IMR-90 (cell line): ENCODE data around the gene IL23A. TPM values are rescaled to one million over a fixed set of nuclear protein-coding genes. Genes with fewer than 3 reads are reported as not detected.
A peak's percentile ranks its signal among the peaks of the same experiment; 100 is the strongest.

Experiments used
- ATAC-seq: fragments of 200-7000 bp; cut with Tn5 transposase; 2 replicates; pipeline ENCODE4 v1.9.1; 2020; ENCODE audit warnings: low read depth, mild to moderate bottlenecking, moderate library complexity
- BruUV-seq: library from RNA; stranded (reverse); fragments of 400-500 nt; replicated peaks from 2 replicates; lab custom pipeline; 2021; lab: Mats Ljungman, UMichigan
- CTCF ChIA-PET: fragments of 300-600 bp; formaldehyde crosslinking; extraction: SDS; loops from one replicate; lab custom pipeline; 2021; ENCODE audit warnings: antibody characterized with exemption; lab: Yijun Ruan, JAX
- POLR2A ChIA-PET: fragments of 300-600 bp; sonication (Branson Sonifier 250); formaldehyde crosslinking; loops from one replicate; lab custom pipeline; 2022; ENCODE audit warnings: antibody characterized with exemption; ENCODE audit not compliant: unreplicated experiment; lab: Charles Lee
- DNase-seq: peaks from one replicate; pipeline ENCODE4 v3.0.0; 2013
- H2AFZ ChIP-seq: replicated peaks from 2 replicates; pipeline ENCODE3; 2013; ENCODE audit warnings: low read length, mild to moderate bottlenecking; ENCODE audit not compliant: poor library complexity
- H2AK5ac ChIP-seq: 2 replicates; pipeline ENCODE4 v1.6.1; 2013; ENCODE audit warnings: low read depth, low read length, inconsistent platforms
- H2AK9ac ChIP-seq: replicated peaks from 2 replicates; pipeline ENCODE3; 2013; ENCODE audit warnings: mild to moderate bottlenecking, low read depth, low read length, moderate library complexity; ENCODE audit not compliant: poor library complexity
- H2BK120ac ChIP-seq: 2 replicates; pipeline ENCODE4 v1.6.1; 2013; ENCODE audit warnings: low read depth, low read length, inconsistent platforms
- H2BK15ac ChIP-seq: 3 replicates; pipeline ENCODE4 v1.6.1; 2013; ENCODE audit warnings: low read depth, low read length, inconsistent platforms
- H2BK20ac ChIP-seq: 2 replicates; pipeline ENCODE4 v1.6.1; 2013; ENCODE audit warnings: low read depth, mild to moderate bottlenecking, inconsistent platforms, low read length, moderate library complexity
- H2BK5ac ChIP-seq: 2 replicates; pipeline ENCODE4 v1.6.1; 2013; ENCODE audit warnings: mild to moderate bottlenecking, low read depth, low read length, inconsistent platforms; ENCODE audit not compliant: poor library complexity, severe bottlenecking
- H3K14ac ChIP-seq: replicated peaks from 2 replicates; pipeline ENCODE4 v1.6.1; 2013; ENCODE audit warnings: low read depth, low read length, inconsistent platforms
- H3K18ac ChIP-seq: 2 replicates; pipeline ENCODE4 v1.6.1; 2013; ENCODE audit warnings: low read depth, low read length, control low read depth
- H3K23ac ChIP-seq: 2 replicates; pipeline ENCODE4 v1.6.1; 2013; ENCODE audit warnings: low read depth, low read length, inconsistent platforms
- H3K27ac ChIP-seq: 2 replicates; pipeline ENCODE4 v1.5.1; 2013; ENCODE audit warnings: mild to moderate bottlenecking, control low read depth, low read length; ENCODE audit not compliant: insufficient read depth
- H3K27me3 ChIP-seq: 2 replicates; pipeline ENCODE4 v1.6.1; 2013; ENCODE audit warnings: low read length; ENCODE audit not compliant: control insufficient read depth, insufficient read depth
- H3K36me3 ChIP-seq: 2 replicates; pipeline ENCODE4 v1.6.1; 2013; ENCODE audit warnings: low read length, mixed read lengths; ENCODE audit not compliant: control insufficient read depth, insufficient read depth
- H3K4ac ChIP-seq: 2 replicates; pipeline ENCODE4 v1.6.1; 2013; ENCODE audit warnings: low read depth, low read length, inconsistent platforms
- H3K4me1 ChIP-seq: 2 replicates; pipeline ENCODE4 v1.6.1; 2013; ENCODE audit warnings: low read length, mixed read lengths; ENCODE audit not compliant: control insufficient read depth, insufficient read depth
- H3K4me2 ChIP-seq: 2 replicates; pipeline ENCODE4 v1.6.1; 2013; ENCODE audit warnings: low read depth, mild to moderate bottlenecking, control low read depth, low read length, moderate library complexity
- H3K4me3 ChIP-seq: 2 replicates; pipeline ENCODE4 v1.5.1; 2013; ENCODE audit warnings: low read depth, mild to moderate bottlenecking, control low read depth, low read length, moderate library complexity; ENCODE audit not compliant: insufficient read depth
- H3K56ac ChIP-seq: 2 replicates; pipeline ENCODE4 v1.6.1; 2013; ENCODE audit warnings: low read length, inconsistent platforms; ENCODE audit not compliant: insufficient read depth; ENCODE audit errors: extremely low read depth
- H3K79me1 ChIP-seq, 2 experiments: 2 replicates each; pipeline ENCODE4 v1.6.1; 2013; ENCODE audit warnings: low read length in 2 of 2, inconsistent platforms in 1 of 2, low read depth in 1 of 2
- H3K9ac ChIP-seq: 2 replicates; pipeline ENCODE4 v1.6.1; 2013; ENCODE audit warnings: low read depth, low read length, control low read depth
- H3K9me1 ChIP-seq: 2 replicates; pipeline ENCODE4 v1.6.1; 2013; ENCODE audit warnings: low read length, inconsistent platforms; ENCODE audit not compliant: insufficient read depth
- H3K9me3 ChIP-seq: 2 replicates; pipeline ENCODE4 v1.6.1; 2013; ENCODE audit warnings: low read length; ENCODE audit not compliant: control insufficient read depth, insufficient read depth
- H4K20me1 ChIP-seq: 2 replicates; pipeline ENCODE4 v1.6.1; 2013; ENCODE audit warnings: low read length, inconsistent platforms; ENCODE audit not compliant: insufficient read depth
- H4K5ac ChIP-seq: 2 replicates; pipeline ENCODE4 v1.6.1; 2013; ENCODE audit warnings: mild to moderate bottlenecking, low read depth, low read length, control low read depth
- H4K8ac ChIP-seq, 2 experiments: 2 replicates each; pipeline ENCODE4 v1.6.1; 2013; ENCODE audit warnings: low read depth in 2 of 2, low read length in 2 of 2, control low read depth in 1 of 2, inconsistent platforms in 1 of 2
- H4K91ac ChIP-seq: 2 replicates; pipeline ENCODE4 v1.6.1; 2013; ENCODE audit warnings: low read depth, low read length, inconsistent platforms; ENCODE audit not compliant: insufficient read depth
- CEBPB ChIP-seq: IDR thresholded peaks from 2 replicates; pipeline ENCODE4 v1.6.1; 2012; ENCODE audit warnings: low read depth, low read length, improper control_type of control experiment
- POLR2A ChIP-seq: IDR thresholded peaks from 2 replicates; pipeline ENCODE4 v1.6.1; 2012; ENCODE audit warnings: mild to moderate bottlenecking, low read depth, low read length
- RCOR1 ChIP-seq: IDR thresholded peaks from 2 replicates; pipeline ENCODE4 v1.6.1; 2012; ENCODE audit warnings: mild to moderate bottlenecking, low read length, improper control_type of control experiment; ENCODE audit not compliant: insufficient replicate concordance
- RFX5 ChIP-seq: IDR thresholded peaks from 2 replicates; pipeline ENCODE4 v1.8.0; 2012; ENCODE audit warnings: low read depth, mild to moderate bottlenecking, low read length, moderate library complexity
- WGBS, 2 experiments: methylation state at CpG; one replicate each; pipeline versions ENCODE4 v1.1.5 to v1.1.7; 2013; ENCODE audit warnings: missing lambda C conversion rate in 2 of 2; ENCODE audit not compliant: insufficient read length in 1 of 2; ENCODE audit errors: extremely low coverage in 2 of 2; 5-methylcytosine and 5-hydroxymethylcytosine counted together
- dilution Hi-C: fragments of 300-500 bp; cut with HindIII; formaldehyde crosslinking; loops from one replicate; pipeline ENCODE4 v1.14.3; 2018; ENCODE audit warnings: low sequenced_read_pairs; ENCODE audit not compliant: unreplicated experiment
- in situ Hi-C: fragments of 300-500 bp; cut with MboI; formaldehyde crosslinking; loops from 3 replicates; pipeline ENCODE4 v1.14.3; 2019; ENCODE audit warnings: low sequenced_read_pairs, inconsistent platforms, mixed read lengths
- intact Hi-C: fragments of 100-400 bp; cut with micrococcal nuclease; formaldehyde crosslinking; loops from 2 replicates; pipeline ENCODE4 v1.10.0; 2022
- polyA plus RNA-seq, 3 experiments: library from polyadenylated mRNA; depleted of rRNA; stranded (reverse); fragments of >200 nt; gene quantifications; 2 replicates each; pipeline ENCODE4 v1.2.3, GENCODE V29; 2012; ENCODE audit warnings: low replicate concordance in 1 of 3
- total RNA-seq: library from RNA; depleted of rRNA; stranded (reverse); fragments of >200 nt; gene quantifications from 2 replicates; pipeline ENCODE4 v1.2.3, GENCODE V29; 2012

Gene IL23A
- total and polyA plus RNA-seq, 2 of the 4 experiments (the other 2 are of a cell fraction), result 0.55 TPM; not detected in 1

- ATAC-seq (no peak), DNase-seq (no peak)
- no peak overlapping the region for H2AFZ ChIP-seq
- H3K79me1 ChIP-seq, result no peaks in the 10 kb centered on the region
- no peak overlapping the region for H3K27ac ChIP-seq
- intact Hi-C loops, result loop anchor here (5.0 kb wide), 1 partner anchor 86 kb away; no protein-coding TSS in a partner anchor
- no peak overlapping the region for H3K9ac ChIP-seq
- H3K18ac ChIP-seq, result no peak overlapping the region
- no peak overlapping the region for H2BK5ac ChIP-seq
- H3K4ac ChIP-seq, result no peak overlapping the region
- H3K4me1 ChIP-seq, result no peaks in the 10 kb centered on the region
- ChIA-PET CTCF (no interaction called here), POLR2A (no interaction called here)
- no peak overlapping the region for H2BK120ac ChIP-seq
- dilution Hi-C loops, result no loop called here
- no peaks in the 10 kb centered on the region for H3K9me1 ChIP-seq
- no peaks in the 10 kb centered on the region for H3K36me3 ChIP-seq
- H4K20me1 ChIP-seq, result no peaks in the 10 kb centered on the region
- no peaks in the 10 kb centered on the region for H3K9me3 ChIP-seq
- H3K4me2 ChIP-seq, result no peak overlapping the region
- no peak overlapping the region for H2BK20ac ChIP-seq
- no peak overlapping the region for H4K5ac ChIP-seq
- in situ Hi-C loops, result no loop called here
- H4K8ac ChIP-seq, result no peak overlapping the region
- H2AK5ac ChIP-seq, result no peak overlapping the region
- H2AK9ac ChIP-seq, result peak overlapping the region; percentile 23
- BruUV-seq, result no TSS peak
- no peak overlapping the region for H3K56ac ChIP-seq
- H3K27me3 ChIP-seq, result no peaks in the 10 kb centered on the region; the same call in 1 of the 2 replicates
- H3K14ac ChIP-seq, result no peak overlapping the region
- no peak overlapping the region for H4K91ac ChIP-seq
- WGBS, 2 experiments, result 63% methylated on average over 3 of the region's 11 CpGs; no CpG with 5 or more reads in 1 of the 2 experiments
- TF ChIP-seq RCOR1 (no peak), CEBPB (no peak), RFX5 (no peak), POLR2A (no peak)
- no peak overlapping the region for H2BK15ac ChIP-seq
- H3K23ac ChIP-seq, result no peak overlapping the region
- no peak overlapping the region for H3K4me3 ChIP-seq
These were observed 37.1 kb downstream of the IL23A start for GRCh38 chr12:56375598-56376434.
